Astrocyte of the spinal cord (primary cell): ENCODE data around the gene HTR5A.

ENCODE experiments used
- DNase-seq: peaks from one replicate; pipeline ENCODE4 v3.0.0; 2011; ENCODE audit warnings: low read depth, low spot score
- H3K4me3 ChIP-seq: 2 replicates; pipeline ENCODE4 v1.5.1; 2011; ENCODE audit warnings: low read depth, mild to moderate bottlenecking, low read length, moderate library complexity
- in situ Hi-C: cut with HindIII; loops from 2 replicates; pipeline ENCODE4 v1.10.0; 2017; ENCODE audit warnings: low sequenced_read_pairs
- TF ChIP-seq, protein P1 (sequence below): IDR thresholded peaks from 2 replicates; pipeline ENCODE4 v1.5.1; 2012; ENCODE audit warnings: low read depth, mild to moderate bottlenecking, low read length, inconsistent platforms

HTR5A gene

DNA sequence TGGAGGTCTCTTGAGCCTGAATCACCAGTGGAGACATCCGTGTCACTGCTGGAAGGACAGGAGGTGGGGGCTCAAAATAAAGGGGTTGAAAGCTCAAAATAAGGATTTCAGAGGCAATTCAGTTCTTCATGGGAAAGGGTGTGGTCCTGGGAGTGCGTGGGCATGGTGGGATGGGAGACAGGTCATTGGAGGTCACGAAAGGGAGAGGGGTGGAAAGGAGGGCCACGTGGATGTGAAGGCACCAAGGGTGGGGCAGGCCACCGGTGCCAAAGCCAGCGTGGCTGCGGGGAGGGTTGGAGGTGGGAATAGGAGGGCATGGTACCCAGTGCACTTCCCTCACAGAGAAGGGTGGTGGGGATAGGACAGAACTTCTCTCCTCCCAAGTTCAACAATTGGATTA is 59.7 kb downstream of the HTR5A start:
- TF ChIP-seq, protein P1, sequence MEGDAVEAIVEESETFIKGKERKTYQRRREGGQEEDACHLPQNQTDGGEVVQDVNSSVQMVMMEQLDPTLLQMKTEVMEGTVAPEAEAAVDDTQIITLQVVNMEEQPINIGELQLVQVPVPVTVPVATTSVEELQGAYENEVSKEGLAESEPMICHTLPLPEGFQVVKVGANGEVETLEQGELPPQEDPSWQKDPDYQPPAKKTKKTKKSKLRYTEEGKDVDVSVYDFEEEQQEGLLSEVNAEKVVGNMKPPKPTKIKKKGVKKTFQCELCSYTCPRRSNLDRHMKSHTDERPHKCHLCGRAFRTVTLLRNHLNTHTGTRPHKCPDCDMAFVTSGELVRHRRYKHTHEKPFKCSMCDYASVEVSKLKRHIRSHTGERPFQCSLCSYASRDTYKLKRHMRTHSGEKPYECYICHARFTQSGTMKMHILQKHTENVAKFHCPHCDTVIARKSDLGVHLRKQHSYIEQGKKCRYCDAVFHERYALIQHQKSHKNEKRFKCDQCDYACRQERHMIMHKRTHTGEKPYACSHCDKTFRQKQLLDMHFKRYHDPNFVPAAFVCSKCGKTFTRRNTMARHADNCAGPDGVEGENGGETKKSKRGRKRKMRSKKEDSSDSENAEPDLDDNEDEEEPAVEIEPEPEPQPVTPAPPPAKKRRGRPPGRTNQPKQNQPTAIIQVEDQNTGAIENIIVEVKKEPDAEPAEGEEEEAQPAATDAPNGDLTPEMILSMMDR = no peak
- no peak for DNase-seq
- H3K4me3 ChIP-seq = no peak overlapping the region
- in situ Hi-C loops = no loop called here

DNA sequence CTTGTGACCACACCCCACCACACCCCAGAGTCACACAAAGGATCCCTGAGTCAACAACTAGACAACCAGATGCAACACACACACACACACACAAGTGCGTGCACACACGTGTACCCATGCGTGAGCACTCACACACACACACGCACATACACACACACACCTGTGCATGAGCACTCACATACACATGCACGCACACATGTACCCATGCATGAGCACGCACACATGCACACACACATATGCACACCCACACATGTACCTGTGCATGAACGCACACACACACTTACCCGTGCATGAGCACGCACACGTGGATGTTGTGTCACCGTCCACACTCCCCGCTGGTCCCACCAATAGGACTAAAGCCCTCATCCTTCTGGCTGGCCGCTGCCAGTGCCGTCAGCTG is 60.4 kb downstream of the HTR5A start:
- DNase-seq = no peak
- H3K4me3 ChIP-seq = no peak overlapping the region
- TF ChIP-seq, protein P1 = no peak
- in situ Hi-C loops = no loop called here

DNA sequence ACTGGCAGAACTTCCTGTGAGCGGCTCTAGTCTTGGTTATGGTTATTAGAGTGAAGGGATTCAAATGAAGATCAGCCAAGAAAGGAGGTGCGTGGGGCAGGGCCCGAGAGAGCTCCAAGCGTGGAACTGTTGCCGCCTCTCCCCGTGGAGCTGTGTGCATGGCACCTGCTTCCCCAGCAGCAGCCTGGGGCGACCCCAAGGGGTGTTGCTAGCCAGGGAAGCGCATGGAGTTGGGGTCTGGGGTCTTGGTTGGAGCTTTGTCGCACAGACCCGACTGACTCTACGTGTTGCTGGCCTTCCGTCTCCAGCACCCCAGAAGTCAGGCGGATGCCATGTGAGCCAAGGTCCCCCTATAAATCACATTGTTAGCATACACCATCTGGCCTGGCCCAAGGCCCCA is 61.0 kb downstream of the HTR5A start:
- no peak for DNase-seq
- TF ChIP-seq, protein P1 = no peak
- H3K4me3 ChIP-seq = no peak overlapping the region
- in situ Hi-C loops = no loop called here

DNA sequence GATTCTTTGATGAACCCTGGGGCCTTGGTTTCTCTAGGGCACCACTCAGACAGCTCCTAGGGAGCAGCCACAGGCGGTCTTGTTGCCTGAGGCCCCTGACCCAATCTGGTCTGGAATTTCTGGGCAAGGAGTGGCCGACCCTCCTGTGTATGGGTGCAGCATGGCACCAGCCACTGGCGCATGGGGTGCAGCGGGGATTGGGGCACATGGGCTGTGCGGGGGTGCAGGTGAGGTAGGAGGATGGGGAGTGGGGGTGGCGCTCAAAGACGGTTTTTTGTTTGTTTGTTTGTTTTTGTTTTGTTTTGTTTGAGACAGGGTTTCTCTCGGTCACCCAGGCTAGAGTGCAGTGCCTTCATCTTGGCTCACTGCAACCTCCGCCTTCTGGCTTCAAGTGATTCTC is 62.3 kb downstream of the HTR5A start:
- in situ Hi-C loops = no loop called here
- TF ChIP-seq, protein P1 = no peak
- no peak for DNase-seq

DNA sequence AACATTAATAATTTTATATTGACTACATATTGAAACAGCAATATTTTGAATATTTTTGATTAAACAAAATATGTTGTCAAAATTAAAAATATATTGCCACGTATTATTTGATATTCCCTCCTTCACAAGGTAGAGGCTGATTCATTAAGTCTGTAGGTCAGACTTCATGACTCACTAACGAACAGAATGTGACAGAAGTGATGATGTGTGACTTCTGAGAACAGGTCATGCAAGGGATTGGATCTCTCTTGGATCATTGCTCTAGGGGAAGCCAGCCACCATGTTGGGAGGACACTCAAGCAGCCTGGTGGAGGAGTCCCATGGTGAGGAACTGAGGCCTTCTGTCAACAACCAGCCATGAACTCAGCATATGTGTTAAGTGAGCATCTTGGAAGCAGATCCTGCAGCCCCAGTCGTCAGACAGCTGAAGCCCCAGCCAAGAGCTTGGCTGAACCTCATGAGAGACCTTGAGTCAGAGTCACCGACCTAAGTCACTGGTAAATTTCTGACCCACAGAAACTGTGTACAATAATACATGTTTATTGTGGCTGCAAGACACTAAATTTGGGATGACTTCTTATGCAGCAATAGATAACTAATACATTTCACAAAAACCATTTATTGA is 66.6 kb downstream of the HTR5A start:
- no peak overlapping the region for H3K4me3 ChIP-seq
- DNase-seq = no peak
- TF ChIP-seq, protein P1 = no peak
- in situ Hi-C loops = no loop called here

More for the DNA sequence above, 62.3 kb downstream of the HTR5A start:
- no peak overlapping the region for H3K4me3 ChIP-seq
